Measurements from ENCODE around the gene PTOV1. TPM values are rescaled to one million over a fixed set of nuclear protein-coding genes. Genes with fewer than 3 reads are reported as not detected.

Gene PTOV1
- total and polyA plus RNA-seq, 10 of the 15 experiments (the other 5 are each of a cell fraction or from before 2014, with no cell fraction given) = 3.2 to 83.5 (median 22.3) TPM

GRCh38 chr19:49845414-49845813 is 5.5 kb upstream of the PTOV1 start:
- Histone ChIP-seq H3K27ac (ENCODE audit: control insufficient read depth, insufficient read depth) (no peak overlapping the region), H3K9ac (ENCODE audit: control insufficient read depth, insufficient read depth, low read length) (no peak overlapping the region), H3K36me3 (ENCODE audit: control insufficient read depth in 2 of 2, insufficient read depth in 2 of 2, low read length in 1 of 2) (peaks cover 0 to 2% of the 10 kb centered on the region in 2 experiments; a peak in 2 of 4 replicates), H2AFZ (ENCODE audit: control insufficient read depth, low read depth, low read length) (no peak overlapping the region), H3K4me2 (ENCODE audit: control insufficient read depth, insufficient read depth) (no peak overlapping the region), H3K4me1 (ENCODE audit: control insufficient read depth, insufficient read depth, low read length) (peaks cover 32% of the 10 kb centered on the region), H3K4me3 (no peak overlapping the region), H3K9me3 (replicated peaks; ENCODE audit: control insufficient read depth, insufficient read depth, low read length) (peaks cover 5% of the 10 kb centered on the region; the same call in 2 of the 3 replicates), H4K20me1 (ENCODE audit: control insufficient read depth, insufficient read depth) (no peaks in the 10 kb centered on the region), H3K27me3 (replicated peaks in 1 of 2; ENCODE audit: control insufficient read depth in 2 of 2, insufficient read depth in 2 of 2, low read length in 1 of 2) (no peaks in the 10 kb centered on the region), H3K79me2 (ENCODE audit: control insufficient read depth, insufficient read depth, low read length) (no peaks in the 10 kb centered on the region)
- RAD21 ChIA-PET (ENCODE audit: unreplicated experiment) = no interaction called here
- SMC1A ChIA-PET (ENCODE audit: uncharacterized antibody, unreplicated experiment) = no interaction called here
- CTCF ChIA-PET = interaction anchor here (1.0 kb wide), 1 partner anchor 26 kb away, joined by 3 read pairs; no protein-coding TSS in a partner anchor
- 93% methylated on average over 3 of the region's 3 CpGs for WGBS (ENCODE audit: insufficient coverage, insufficient replicate concordance, low lambda C conversion rate, missing lambda C conversion rate)
- DNase-seq (ENCODE audit: low read depth, low spot score) (no peak), ATAC-seq (no peak), FAIRE-seq (no peak)
- POLR2A ChIA-PET = interaction anchor here (1.4 kb wide), 1 partner anchor 24 kb away, joined by 3 read pairs; no protein-coding TSS in a partner anchor
- in situ Hi-C loops (cut with MboI) (no loop called here), intact Hi-C loops (cut with micrococcal nuclease; ENCODE audit: unreplicated experiment) (no loop called here)
- BruUV-seq (replicated peaks) = no TSS peak
- TF ChIP-seq EZH2 (IDR thresholded peaks at IDR 0.05; ENCODE audit: borderline replicate concordance, control insufficient read depth, low read depth, low read length) (no peak), E4F1 (IDR thresholded peaks at IDR 0.05; ENCODE audit: borderline replicate concordance, partially characterized antibody) (no peak), ZNF217 (IDR thresholded peaks at IDR 0.05) (no peak), PBX3 (IDR thresholded peaks at IDR 0.05; ENCODE audit: insufficient replicate concordance, low read depth, low read length) (no peak), ESRRA (IDR thresholded peaks at IDR 0.05; ENCODE audit: low read length) (no peak), GABPA (IDR thresholded peaks at IDR 0.05; ENCODE audit: low read depth) (no peak), TCF12 (IDR thresholded peaks at IDR 0.05; ENCODE audit: low read depth, low read length) (no peak), PAX5 (IDR thresholded peaks at IDR 0.05; ENCODE audit: borderline replicate concordance, low read depth, low read length) (no peak), MAX (IDR thresholded peaks at IDR 0.05; ENCODE audit: low read depth, low read length) (no peak), HSF1 (IDR thresholded peaks at IDR 0.05; ENCODE audit: low read depth, low read length) (no peak), WRNIP1 (IDR thresholded peaks at IDR 0.05; ENCODE audit: borderline replicate concordance, low read depth, low read length) (no peak), ZNF622 (IDR thresholded peaks at IDR 0.05) (no peak), STAT1 (conservative IDR thresholded peaks at IDR 0.05) (no peak), FOXM1 (IDR thresholded peaks at IDR 0.05; ENCODE audit: low read depth, low read length) (no peak), POU2F2 (IDR thresholded peaks at IDR 0.05; ENCODE audit: borderline replicate concordance, low read depth, low read length) (no peak), HDAC2 (IDR thresholded peaks at IDR 0.05) (no peak)

Measured in GM12878 (cell line).